GM06990 (cell line): ENCODE measurements around the gene DNAL1.
A peak's percentile ranks its signal among the peaks of the same experiment; 100 is the strongest.
"Not testable (repeated sequence)": the region's sequence is repeated elsewhere in the genome, so short reads cannot be mapped to it uniquely, and the experiment has no call there.

ENCODE experiments used
- DNase-seq: peaks from one replicate; pipeline ENCODE4 v3.0.0-alpha.2; 2011; ENCODE audit not compliant: insufficient read length; ENCODE audit errors: extremely low read depth
- H3K27me3 ChIP-seq: replicated peaks from 2 replicates; pipeline ENCODE4 v1.6.0; 2011; ENCODE audit warnings: low read length; ENCODE audit not compliant: control insufficient read depth, insufficient read depth
- H3K36me3 ChIP-seq: 2 replicates; pipeline ENCODE4 v1.5.1; 2011; ENCODE audit warnings: low read length; ENCODE audit not compliant: control insufficient read depth, insufficient read depth
- H3K4me3 ChIP-seq: replicated peaks from 2 replicates; pipeline ENCODE4 v1.5.1; 2011; ENCODE audit warnings: low read depth, mild to moderate bottlenecking, control low read depth, low read length
- TF ChIP-seq, protein P1 (sequence below): IDR thresholded peaks from 2 replicates; pipeline ENCODE4 v1.5.1; 2011; ENCODE audit warnings: low read length, control low read depth, mild to moderate bottlenecking, inconsistent platforms; ENCODE audit not compliant: insufficient read depth, poor library complexity, severe bottlenecking

DNAL1 gene

DNA sequence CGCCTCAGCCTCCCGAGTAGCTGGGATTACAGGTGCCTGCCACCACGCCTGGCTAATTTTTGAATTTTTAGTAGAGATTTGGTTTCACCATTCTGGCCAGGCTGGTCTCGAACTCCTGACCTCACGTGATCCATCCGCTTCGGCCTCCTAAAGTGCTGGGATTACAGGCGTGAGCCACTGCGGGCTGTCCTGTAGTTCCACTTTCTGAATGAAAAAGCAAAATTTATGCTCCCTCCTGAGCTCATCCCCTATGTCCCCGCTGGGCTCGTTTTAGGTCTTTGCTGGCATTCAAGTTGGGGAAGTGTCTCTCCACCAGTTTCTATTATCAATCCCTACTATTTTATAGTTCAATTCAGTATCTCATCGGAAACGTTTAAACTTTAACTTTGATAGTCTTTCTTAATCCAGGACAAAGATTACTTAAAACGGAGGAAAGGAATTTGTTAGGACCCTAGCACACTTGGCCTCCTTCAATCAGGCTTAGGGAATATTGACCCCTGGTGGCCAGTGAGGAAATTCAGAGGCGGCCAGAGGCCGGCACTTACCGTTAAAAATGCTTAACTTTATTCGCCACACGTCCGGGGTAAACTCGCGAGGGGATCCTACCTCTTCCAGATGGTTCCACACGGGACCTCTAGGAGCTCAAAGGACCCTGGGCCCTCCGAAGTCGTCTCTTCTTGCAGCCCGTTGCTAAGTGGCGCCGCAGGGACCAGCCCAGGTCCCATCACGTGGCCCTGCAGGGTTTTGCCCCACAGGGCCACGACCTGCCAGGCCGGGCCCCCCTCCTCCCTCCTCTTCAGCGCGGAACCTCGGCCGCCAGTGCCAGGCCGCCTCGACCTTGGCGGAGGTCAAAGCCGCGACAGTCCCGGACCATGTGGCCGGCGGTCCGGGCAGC lies 11.4 kb upstream of the DNAL1 start:
- Histone ChIP-seq H3K4me3 (peak overlapping the region; percentile 53), H3K36me3 (no peaks in the 10 kb centered on the region), H3K27me3 (no peaks in the 10 kb centered on the region; the same call in 1 of the 2 replicates)
- peak; percentile 57 for DNase-seq
- TF ChIP-seq, protein P1, sequence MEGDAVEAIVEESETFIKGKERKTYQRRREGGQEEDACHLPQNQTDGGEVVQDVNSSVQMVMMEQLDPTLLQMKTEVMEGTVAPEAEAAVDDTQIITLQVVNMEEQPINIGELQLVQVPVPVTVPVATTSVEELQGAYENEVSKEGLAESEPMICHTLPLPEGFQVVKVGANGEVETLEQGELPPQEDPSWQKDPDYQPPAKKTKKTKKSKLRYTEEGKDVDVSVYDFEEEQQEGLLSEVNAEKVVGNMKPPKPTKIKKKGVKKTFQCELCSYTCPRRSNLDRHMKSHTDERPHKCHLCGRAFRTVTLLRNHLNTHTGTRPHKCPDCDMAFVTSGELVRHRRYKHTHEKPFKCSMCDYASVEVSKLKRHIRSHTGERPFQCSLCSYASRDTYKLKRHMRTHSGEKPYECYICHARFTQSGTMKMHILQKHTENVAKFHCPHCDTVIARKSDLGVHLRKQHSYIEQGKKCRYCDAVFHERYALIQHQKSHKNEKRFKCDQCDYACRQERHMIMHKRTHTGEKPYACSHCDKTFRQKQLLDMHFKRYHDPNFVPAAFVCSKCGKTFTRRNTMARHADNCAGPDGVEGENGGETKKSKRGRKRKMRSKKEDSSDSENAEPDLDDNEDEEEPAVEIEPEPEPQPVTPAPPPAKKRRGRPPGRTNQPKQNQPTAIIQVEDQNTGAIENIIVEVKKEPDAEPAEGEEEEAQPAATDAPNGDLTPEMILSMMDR, result peak; percentile 83

DNA sequence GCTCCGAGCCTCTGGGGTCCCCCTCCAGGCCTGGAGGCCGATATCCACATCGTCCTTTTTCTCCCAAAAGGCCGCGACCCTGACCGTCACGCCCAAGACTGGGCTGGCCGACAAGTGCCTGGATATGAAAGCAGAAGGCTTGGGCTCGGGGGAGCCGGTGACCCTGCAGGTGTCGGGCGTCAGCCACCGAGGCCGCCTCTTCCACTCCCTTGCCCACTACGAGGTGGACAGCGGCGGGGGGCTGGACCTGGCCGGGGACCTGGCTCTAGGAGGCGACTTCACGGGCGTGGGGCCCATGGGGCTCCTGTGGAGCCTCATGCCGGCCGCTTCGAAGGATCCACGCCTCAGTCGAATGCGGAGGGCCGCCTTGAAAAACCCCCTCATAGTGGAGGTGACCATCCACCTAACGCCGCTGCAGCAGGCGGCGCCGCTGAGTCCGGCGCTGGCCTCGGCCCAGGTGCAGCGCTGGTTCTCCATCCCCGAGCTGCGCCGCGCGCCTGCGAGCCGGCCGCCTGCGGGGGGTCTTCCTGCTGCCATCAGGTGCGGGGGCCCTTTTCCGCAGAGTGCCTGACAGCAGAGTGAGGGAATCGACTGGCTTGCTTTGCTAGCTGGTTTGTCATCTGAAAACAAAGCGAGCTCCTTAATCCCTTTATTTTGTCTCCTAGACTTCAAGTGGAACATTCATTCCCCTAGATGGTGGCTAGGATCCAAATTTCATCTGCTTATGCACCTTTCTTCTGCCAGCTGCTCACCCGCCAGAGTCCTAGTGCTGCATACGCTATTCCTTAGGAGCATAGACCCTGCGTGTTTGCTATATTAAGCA lies 10.6 kb upstream of the DNAL1 start:
- Histone ChIP-seq H3K4me3 (peak overlapping the region; percentile 53), H3K36me3 (no peaks in the 10 kb centered on the region), H3K27me3 (no peaks in the 10 kb centered on the region; the same call in 1 of the 2 replicates)
- peak; percentile 18 for DNase-seq
- TF ChIP-seq, protein P1, result peak; percentile 33

DNA sequence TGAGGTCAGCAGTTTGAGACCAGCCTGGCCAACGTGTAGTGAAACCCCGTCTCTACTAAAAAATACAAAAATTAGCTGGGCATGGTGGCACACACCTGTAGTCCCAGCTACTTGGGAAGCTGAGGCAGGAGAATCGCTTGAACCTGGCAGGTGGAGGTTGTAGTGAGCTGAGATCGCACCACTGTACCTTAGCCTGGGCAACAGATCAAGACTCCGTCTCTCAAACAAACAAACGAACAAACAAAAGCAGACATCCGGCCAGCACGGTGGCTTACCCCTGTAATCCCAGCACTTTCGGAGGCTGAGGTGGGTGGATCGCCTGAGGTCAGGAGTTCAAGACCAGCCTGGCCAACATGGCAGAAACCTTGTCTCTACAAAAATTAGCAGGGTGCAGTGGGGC lies 8.4 kb upstream of the DNAL1 start:
- not testable (repeated sequence) for H3K27me3 ChIP-seq, DNase-seq, H3K4me3 ChIP-seq, H3K36me3 ChIP-seq

GRCh38 chr14:73637830-73638229 lies 7.0 kb upstream of the DNAL1 start:
- no peak for DNase-seq
- TF ChIP-seq, protein P1, result no peak

DNA sequence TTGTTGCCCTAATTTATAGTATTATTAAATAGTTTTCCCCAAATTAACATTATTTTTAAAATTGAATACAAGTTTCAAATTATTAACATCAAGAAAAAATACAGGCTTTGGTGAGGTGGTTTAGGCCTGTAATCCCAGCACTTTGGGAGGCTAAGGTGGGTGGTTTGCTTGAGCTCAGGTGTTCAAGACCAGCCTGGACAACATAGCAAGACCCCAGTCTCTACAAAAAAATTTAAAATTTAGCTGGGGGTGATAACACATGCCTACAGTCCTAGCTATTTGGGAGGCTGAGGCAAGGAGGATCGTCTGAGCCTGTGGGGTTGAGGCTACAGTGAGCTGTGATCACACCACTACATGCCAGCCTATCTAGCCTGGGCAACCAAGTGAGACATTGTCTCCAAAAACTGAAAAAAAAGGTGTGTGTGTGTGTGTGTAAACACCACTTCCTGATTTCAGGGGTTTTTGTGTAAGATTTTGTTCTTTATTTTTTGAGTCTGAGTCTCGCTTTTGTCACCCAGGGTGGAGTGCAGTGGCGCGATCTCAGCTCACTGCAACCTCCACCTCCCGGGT lies 3.9 kb upstream of the DNAL1 start:
- Histone ChIP-seq H3K27me3 (no peaks in the 10 kb centered on the region), H3K4me3 (no peak overlapping the region), H3K36me3 (no peaks in the 10 kb centered on the region)
- no peak for DNase-seq
- TF ChIP-seq, protein P1, result no peak

More at GRCh38 chr14:73637830-73638229, 7.0 kb upstream of the DNAL1 start:
- Histone ChIP-seq H3K4me3 (no peak overlapping the region), H3K36me3 (no peaks in the 10 kb centered on the region), H3K27me3 (no peaks in the 10 kb centered on the region; the same call in 1 of the 2 replicates)
